ENCODE data around the gene ATP6V0E2.

The ATP6V0E2 gene

DNA sequence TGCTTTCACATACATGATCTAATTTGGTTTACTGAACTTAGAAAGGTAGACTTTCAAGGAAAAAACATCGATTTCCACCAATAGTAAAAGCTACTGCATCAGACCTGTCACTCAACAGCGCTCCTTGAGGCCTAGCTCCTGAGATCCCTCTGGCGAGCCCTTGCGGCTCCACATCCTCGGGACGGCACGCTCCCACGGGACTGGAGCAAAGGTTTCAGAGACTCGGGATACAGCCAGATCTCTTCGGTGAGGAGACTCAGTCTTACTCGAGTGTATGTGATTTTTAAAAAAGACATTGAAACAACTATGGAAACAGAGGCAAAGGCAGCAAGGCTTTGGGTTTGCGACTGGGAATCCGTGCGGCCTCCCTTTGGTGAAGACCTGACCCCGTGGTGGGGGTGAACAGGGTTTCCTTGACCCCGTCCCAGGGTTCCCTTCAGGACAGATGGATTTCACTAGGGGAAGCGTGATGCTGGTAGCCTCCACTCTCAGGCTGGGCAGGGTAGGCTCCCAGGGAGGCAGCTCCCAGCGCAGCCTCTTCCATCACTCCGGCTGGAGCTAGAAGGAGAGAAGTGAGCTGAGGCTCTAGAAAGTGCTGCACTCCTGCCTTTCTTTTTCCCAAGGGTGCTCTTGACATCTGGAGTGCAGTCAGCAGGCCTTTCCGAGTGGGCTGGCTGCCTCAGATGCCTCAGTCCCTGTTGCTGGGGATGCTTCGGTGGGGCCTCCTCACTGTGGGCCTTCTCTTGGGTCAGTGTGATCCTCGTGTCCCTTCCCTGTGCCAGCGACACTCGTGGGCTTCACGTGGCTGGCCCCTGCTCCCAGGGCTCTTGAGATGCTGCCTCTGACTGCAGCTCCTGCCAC is 5.8 kb upstream of the ATP6V0E2 start:
- H2AK5ac ChIP-seq (ENCODE audit: low read length) = no peak overlapping the region
- H2BK120ac ChIP-seq (ENCODE audit: low read depth, low read length) = no peak overlapping the region
- no peak overlapping the region for H4K5ac ChIP-seq (ENCODE audit: low read length)
- H3K18ac ChIP-seq (ENCODE audit: low read length) = no peak overlapping the region
- no peaks in the 10 kb centered on the region for H3K79me2 ChIP-seq (ENCODE audit: control insufficient read depth, insufficient read depth, low read length)
- H3K23ac ChIP-seq (ENCODE audit: low read length) = no peak overlapping the region
- no peak overlapping the region for H3K4me3 ChIP-seq (ENCODE audit: low read length)
- no peaks in the 10 kb centered on the region for H3K79me1 ChIP-seq (ENCODE audit: low read length)
- H2BK5ac ChIP-seq (ENCODE audit: low read length) = no peak overlapping the region
- H3K4me2 ChIP-seq (ENCODE audit: low read length) = no peak overlapping the region
- no peaks in the 10 kb centered on the region for H3K36me3 ChIP-seq (ENCODE audit: control insufficient read depth, insufficient read depth, low read length)
- H3K27me3 ChIP-seq (ENCODE audit: insufficient read depth, low read length, poor library complexity) = no peaks in the 10 kb centered on the region
- no peak overlapping the region for H3K27ac ChIP-seq (ENCODE audit: low read depth, low read length)
- no peak overlapping the region for H3K4ac ChIP-seq (ENCODE audit: low read depth, low read length)
- no peak for DNase-seq
- no peaks in the 10 kb centered on the region for H3K4me1 ChIP-seq (ENCODE audit: control insufficient read depth, low read depth, low read length)
- WGBS (ENCODE audit: extremely low coverage, insufficient coverage, low lambda C conversion rate) = no CpG with 5 or more reads among the region's 25 CpGs
- no peak overlapping the region for H3K56ac ChIP-seq (ENCODE audit: low read length)
- no peak overlapping the region for H3K9ac ChIP-seq (ENCODE audit: low read length)
- no peak overlapping the region for H2BK15ac ChIP-seq (replicated peaks; ENCODE audit: low read depth)
- no peak overlapping the region for H4K8ac ChIP-seq (ENCODE audit: low read depth, low read length)

DNA sequence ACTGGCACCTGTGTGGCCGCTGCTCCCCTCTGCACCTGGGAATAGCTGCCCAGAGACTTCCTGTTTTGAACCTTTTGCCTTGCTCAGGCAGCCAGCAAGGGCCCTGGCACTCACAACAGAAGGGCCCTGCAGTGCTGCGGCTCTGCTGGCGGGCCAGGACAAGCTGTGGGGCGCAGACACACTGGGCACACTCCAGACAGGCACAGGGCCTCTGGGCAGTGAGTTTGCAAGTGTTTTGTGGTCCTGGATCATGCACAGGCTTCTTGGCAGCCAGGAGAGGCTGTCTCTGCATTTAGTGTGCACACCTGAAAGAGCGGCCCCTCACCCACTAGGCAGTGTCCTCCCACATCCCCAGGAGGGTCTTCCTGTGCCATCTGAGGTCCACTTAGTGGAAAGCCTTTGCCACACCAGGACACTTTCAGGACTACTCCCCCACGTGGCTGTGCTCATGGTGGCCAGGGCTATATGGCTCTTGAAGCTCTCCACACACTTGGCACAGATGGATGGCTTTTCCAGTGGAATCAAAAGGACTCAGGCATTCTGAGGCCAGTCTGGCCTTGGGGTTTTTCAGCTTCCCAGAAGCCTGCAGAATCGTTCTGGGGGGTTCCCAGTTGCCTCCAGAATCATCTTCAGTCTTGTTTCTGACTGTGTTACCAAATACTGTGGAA is 5.0 kb upstream of the ATP6V0E2 start:
- no peak overlapping the region for H2BK120ac ChIP-seq (ENCODE audit: low read depth, low read length)
- H3K79me1 ChIP-seq (ENCODE audit: low read length) = no peaks in the 10 kb centered on the region
- no peak overlapping the region for H3K4me3 ChIP-seq (ENCODE audit: low read length)
- H3K9ac ChIP-seq (ENCODE audit: low read length) = no peak overlapping the region
- H3K56ac ChIP-seq (ENCODE audit: low read length) = no peak overlapping the region
- H3K4me2 ChIP-seq (ENCODE audit: low read length) = no peak overlapping the region
- no peak overlapping the region for H2BK5ac ChIP-seq (ENCODE audit: low read length)
- no peaks in the 10 kb centered on the region for H3K79me2 ChIP-seq (ENCODE audit: control insufficient read depth, insufficient read depth, low read length)
- no peak overlapping the region for H4K5ac ChIP-seq (ENCODE audit: low read length)
- no peaks in the 10 kb centered on the region for H3K4me1 ChIP-seq (ENCODE audit: control insufficient read depth, low read depth, low read length)
- WGBS (ENCODE audit: extremely low coverage, insufficient coverage, low lambda C conversion rate) = no CpG with 5 or more reads among the region's 7 CpGs
- DNase-seq = no peak
- no peaks in the 10 kb centered on the region for H3K27me3 ChIP-seq (ENCODE audit: insufficient read depth, low read length, poor library complexity)
- no peak overlapping the region for H3K18ac ChIP-seq (ENCODE audit: low read length)
- H3K4ac ChIP-seq (ENCODE audit: low read depth, low read length) = no peak overlapping the region
- no peak overlapping the region for H3K27ac ChIP-seq (ENCODE audit: low read depth, low read length)
- H2AK5ac ChIP-seq (ENCODE audit: low read length) = no peak overlapping the region
- H2BK15ac ChIP-seq (replicated peaks; ENCODE audit: low read depth) = no peak overlapping the region
- no peak overlapping the region for H4K8ac ChIP-seq (ENCODE audit: low read depth, low read length)
- no peaks in the 10 kb centered on the region for H3K36me3 ChIP-seq (ENCODE audit: control insufficient read depth, insufficient read depth, low read length)
- H3K23ac ChIP-seq (ENCODE audit: low read length) = no peak overlapping the region

DNA sequence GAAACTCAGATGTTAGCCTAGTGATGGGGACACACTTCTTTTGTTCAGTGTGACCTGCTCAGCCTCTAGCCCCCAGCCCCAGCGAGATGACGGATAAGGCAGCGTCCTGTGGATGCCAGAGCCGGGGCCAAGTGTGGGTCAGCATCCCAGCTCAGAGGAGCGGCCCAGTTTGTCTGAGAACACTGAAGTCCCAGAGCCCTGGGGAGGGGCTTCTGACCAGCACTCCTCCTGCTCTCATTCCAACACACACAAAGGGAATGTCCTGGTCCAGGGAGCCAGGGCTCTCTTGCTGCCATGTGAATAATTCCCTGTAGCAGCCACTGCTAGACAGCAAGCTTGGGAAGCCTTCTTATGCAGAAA is 4.5 kb upstream of the ATP6V0E2 start:
- H3K36me3 ChIP-seq (ENCODE audit: control insufficient read depth, insufficient read depth, low read length) = no peaks in the 10 kb centered on the region
- no peak overlapping the region for H4K8ac ChIP-seq (ENCODE audit: low read depth, low read length)
- WGBS (ENCODE audit: extremely low coverage, insufficient coverage, low lambda C conversion rate) = no CpG with 5 or more reads among the region's 5 CpGs
- H2AK5ac ChIP-seq (ENCODE audit: low read length) = no peak overlapping the region
- H3K79me2 ChIP-seq (ENCODE audit: control insufficient read depth, insufficient read depth, low read length) = no peaks in the 10 kb centered on the region
- no peak overlapping the region for H3K56ac ChIP-seq (ENCODE audit: low read length)
- DNase-seq = no peak
- no peak overlapping the region for H3K27ac ChIP-seq (ENCODE audit: low read depth, low read length)
- H3K23ac ChIP-seq (ENCODE audit: low read length) = no peak overlapping the region
- no peaks in the 10 kb centered on the region for H3K79me1 ChIP-seq (ENCODE audit: low read length)
- no peak overlapping the region for H2BK120ac ChIP-seq (ENCODE audit: low read depth, low read length)
- no peaks in the 10 kb centered on the region for H3K27me3 ChIP-seq (ENCODE audit: insufficient read depth, low read length, poor library complexity)
- H3K4me1 ChIP-seq (ENCODE audit: control insufficient read depth, low read depth, low read length) = no peaks in the 10 kb centered on the region
- H2BK5ac ChIP-seq (ENCODE audit: low read length) = no peak overlapping the region
- H3K4ac ChIP-seq (ENCODE audit: low read depth, low read length) = no peak overlapping the region
- no peak overlapping the region for H3K18ac ChIP-seq (ENCODE audit: low read length)
- H3K9ac ChIP-seq (ENCODE audit: low read length) = no peak overlapping the region
- H3K4me2 ChIP-seq (ENCODE audit: low read length) = no peak overlapping the region
- H3K4me3 ChIP-seq (ENCODE audit: low read length) = no peak overlapping the region
- no peak overlapping the region for H4K5ac ChIP-seq (ENCODE audit: low read length)
- H2BK15ac ChIP-seq (replicated peaks; ENCODE audit: low read depth) = no peak overlapping the region

DNA sequence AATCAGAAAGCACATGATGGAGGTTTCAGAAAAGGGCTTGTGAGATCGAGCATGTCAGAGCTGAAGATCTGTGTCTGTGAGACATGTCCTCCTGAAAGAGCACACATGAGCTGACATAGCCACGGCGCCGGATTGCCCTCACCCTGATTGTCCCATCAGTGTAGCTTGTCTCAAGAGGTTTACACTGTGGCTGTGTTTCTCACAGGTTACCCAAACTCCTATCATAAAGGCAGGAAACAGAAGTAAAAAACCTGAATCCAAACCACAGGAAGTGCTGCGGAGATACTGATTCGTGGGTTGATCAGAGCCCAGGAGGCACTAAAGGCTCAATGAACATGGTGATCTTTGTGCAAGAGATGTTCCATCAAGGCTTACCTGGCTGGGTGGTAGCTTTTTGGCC is 3.9 kb upstream of the ATP6V0E2 start:
- no peaks in the 10 kb centered on the region for H3K36me3 ChIP-seq (ENCODE audit: control insufficient read depth, insufficient read depth, low read length)
- no peak overlapping the region for H2BK15ac ChIP-seq (replicated peaks; ENCODE audit: low read depth)
- H3K79me1 ChIP-seq (ENCODE audit: low read length) = no peaks in the 10 kb centered on the region
- H3K9ac ChIP-seq (ENCODE audit: low read length) = no peak overlapping the region
- peak overlapping the region; percentile 24 for H3K23ac ChIP-seq (ENCODE audit: low read length)
- H3K4ac ChIP-seq (ENCODE audit: low read depth, low read length) = no peak overlapping the region
- WGBS (ENCODE audit: extremely low coverage, insufficient coverage, low lambda C conversion rate) = no CpG with 5 or more reads among the region's 6 CpGs
- H3K4me2 ChIP-seq (ENCODE audit: low read length) = no peak overlapping the region
- no peak overlapping the region for H3K18ac ChIP-seq (ENCODE audit: low read length)
- H3K4me1 ChIP-seq (ENCODE audit: control insufficient read depth, low read depth, low read length) = no peaks in the 10 kb centered on the region
- no peak overlapping the region for H2BK5ac ChIP-seq (ENCODE audit: low read length)
- no peak for DNase-seq
- no peak overlapping the region for H4K5ac ChIP-seq (ENCODE audit: low read length)
- H2BK120ac ChIP-seq (ENCODE audit: low read depth, low read length) = no peak overlapping the region
- no peaks in the 10 kb centered on the region for H3K79me2 ChIP-seq (ENCODE audit: control insufficient read depth, insufficient read depth, low read length)
- no peak overlapping the region for H4K8ac ChIP-seq (ENCODE audit: low read depth, low read length)
- no peak overlapping the region for H3K4me3 ChIP-seq (ENCODE audit: low read length)
- H2AK5ac ChIP-seq (ENCODE audit: low read length) = no peak overlapping the region
- H3K27ac ChIP-seq (ENCODE audit: low read depth, low read length) = no peak overlapping the region
- peaks cover 3% of the 10 kb centered on the region for H3K27me3 ChIP-seq (ENCODE audit: insufficient read depth, low read length, poor library complexity)
- no peak overlapping the region for H3K56ac ChIP-seq (ENCODE audit: low read length)

DNA sequence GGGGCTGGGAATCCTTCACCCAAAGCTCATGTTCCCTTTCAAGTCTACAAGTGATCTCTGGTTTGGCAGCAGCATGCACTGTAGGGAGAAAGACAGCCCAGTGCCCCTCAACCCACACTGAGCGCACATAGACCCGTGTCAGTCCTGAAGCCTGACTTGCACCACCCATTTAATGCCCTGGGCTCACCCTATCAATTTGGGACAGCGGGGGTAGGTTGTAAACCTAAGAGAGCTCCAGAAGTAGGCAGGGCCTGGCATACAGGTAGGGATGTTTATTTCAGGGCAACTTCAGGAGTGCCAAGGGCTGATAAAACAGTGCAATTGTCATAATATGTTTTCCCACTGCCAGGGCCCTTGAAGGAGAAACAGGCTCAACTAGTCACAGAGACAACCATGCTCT is 3.5 kb upstream of the ATP6V0E2 start:
- Histone ChIP-seq H3K79me2 (ENCODE audit: control insufficient read depth, insufficient read depth, low read length) (no peaks in the 10 kb centered on the region), H2BK15ac (replicated peaks; ENCODE audit: low read depth) (no peak overlapping the region), H3K79me1 (ENCODE audit: low read length) (no peaks in the 10 kb centered on the region), H3K56ac (ENCODE audit: low read length) (no peak overlapping the region), H3K4me2 (ENCODE audit: low read length) (no peak overlapping the region), H3K27me3 (ENCODE audit: insufficient read depth, low read length, poor library complexity) (peaks cover 3% of the 10 kb centered on the region), H3K27ac (ENCODE audit: low read depth, low read length) (no peak overlapping the region), H3K4me1 (ENCODE audit: control insufficient read depth, low read depth, low read length) (no peaks in the 10 kb centered on the region), H3K9ac (ENCODE audit: low read length) (no peak overlapping the region), H4K5ac (ENCODE audit: low read length) (no peak overlapping the region), H2BK5ac (ENCODE audit: low read length) (no peak overlapping the region), H3K23ac (ENCODE audit: low read length) (peak overlapping the region; percentile 24), H3K4me3 (ENCODE audit: low read length) (no peak overlapping the region), H4K8ac (ENCODE audit: low read depth, low read length) (no peak overlapping the region), H2AK5ac (ENCODE audit: low read length) (no peak overlapping the region), H3K4ac (ENCODE audit: low read depth, low read length) (no peak overlapping the region), H3K36me3 (ENCODE audit: control insufficient read depth, insufficient read depth, low read length) (no peaks in the 10 kb centered on the region), H3K18ac (ENCODE audit: low read length) (no peak overlapping the region), H2BK120ac (ENCODE audit: low read depth, low read length) (no peak overlapping the region)
- no CpG with 5 or more reads among the region's 3 CpGs for WGBS (ENCODE audit: extremely low coverage, insufficient coverage, low lambda C conversion rate)
- DNase-seq = no peak
